Measurements from ENCODE around the gene RAB24. TPM values are rescaled to one million over a fixed set of nuclear protein-coding genes. Genes with fewer than 3 reads are reported as not detected.

The RAB24 gene
- total RNA-seq, 2 donors from 2014 or later, result 79.1 to 92.0 TPM

DNA sequence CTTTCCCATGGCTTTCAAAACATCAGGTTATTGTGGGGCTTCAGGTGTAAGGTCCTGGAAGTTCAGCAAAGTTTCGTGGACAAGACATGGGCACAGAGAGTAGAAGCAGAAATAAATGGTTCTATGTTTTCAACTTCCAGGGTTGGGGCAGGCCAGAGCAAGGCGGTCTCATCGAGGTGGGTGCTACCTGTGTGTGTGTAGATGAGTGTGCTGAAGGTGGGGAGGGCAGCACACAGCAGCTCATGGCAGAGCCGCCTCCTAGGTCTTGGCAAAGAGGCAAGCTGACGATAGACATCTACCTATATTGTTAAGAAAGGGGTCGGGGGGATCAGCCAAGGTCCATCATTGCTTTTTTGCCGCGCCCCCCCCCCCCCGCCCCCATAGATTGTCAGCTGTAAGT lies 3.8 kb downstream of the RAB24 start:
- Histone ChIP-seq H3K9me3 (no peaks in the 10 kb centered on the region), H3K4me3 (no peak overlapping the region), H3K27me3 (no peaks in the 10 kb centered on the region), H3K27ac (peak overlapping the region in 2 of 4 donors; percentile 8 to 90), H3K36me3 (replicated peaks in 1 of 2; ENCODE audit: insufficient read depth in 1 of 2, low read depth in 2 of 2) (peaks cover 4 to 5% of the 10 kb centered on the region in 2 donors), H3K4me1 (peaks cover 46% of the 10 kb centered on the region)
- TF ChIP-seq POLR2A (IDR thresholded peaks at IDR 0.05), result no peak
- TF ChIP-seq, protein P1, sequence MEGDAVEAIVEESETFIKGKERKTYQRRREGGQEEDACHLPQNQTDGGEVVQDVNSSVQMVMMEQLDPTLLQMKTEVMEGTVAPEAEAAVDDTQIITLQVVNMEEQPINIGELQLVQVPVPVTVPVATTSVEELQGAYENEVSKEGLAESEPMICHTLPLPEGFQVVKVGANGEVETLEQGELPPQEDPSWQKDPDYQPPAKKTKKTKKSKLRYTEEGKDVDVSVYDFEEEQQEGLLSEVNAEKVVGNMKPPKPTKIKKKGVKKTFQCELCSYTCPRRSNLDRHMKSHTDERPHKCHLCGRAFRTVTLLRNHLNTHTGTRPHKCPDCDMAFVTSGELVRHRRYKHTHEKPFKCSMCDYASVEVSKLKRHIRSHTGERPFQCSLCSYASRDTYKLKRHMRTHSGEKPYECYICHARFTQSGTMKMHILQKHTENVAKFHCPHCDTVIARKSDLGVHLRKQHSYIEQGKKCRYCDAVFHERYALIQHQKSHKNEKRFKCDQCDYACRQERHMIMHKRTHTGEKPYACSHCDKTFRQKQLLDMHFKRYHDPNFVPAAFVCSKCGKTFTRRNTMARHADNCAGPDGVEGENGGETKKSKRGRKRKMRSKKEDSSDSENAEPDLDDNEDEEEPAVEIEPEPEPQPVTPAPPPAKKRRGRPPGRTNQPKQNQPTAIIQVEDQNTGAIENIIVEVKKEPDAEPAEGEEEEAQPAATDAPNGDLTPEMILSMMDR (IDR thresholded peaks at IDR 0.05), result no peak
- intact Hi-C loops (cut with DNase I), result no loop called here
- DNase-seq (no peak), ATAC-seq (no peak)
- 70 to 73% methylated on average over 7 to 9 of the region's 9 CpGs for WGBS, 2 donors

GRCh38 chr5:177297922-177298321 lies 5.6 kb downstream of the RAB24 start:
- Histone ChIP-seq H3K27me3 (no peaks in the 10 kb centered on the region), H3K27ac (peak overlapping the region in 1 of 4 donors; percentile 1), H3K36me3 (replicated peaks in 1 of 2; ENCODE audit: insufficient read depth in 1 of 2, low read depth in 2 of 2) (peaks cover 10 to 19% of the 10 kb centered on the region in 2 donors), H3K4me3 (no peak overlapping the region), H3K4me1 (peaks cover 39% of the 10 kb centered on the region), H3K9me3 (no peaks in the 10 kb centered on the region)
- WGBS, 2 donors, result 91 to 97% methylated on average over 2 of the region's 2 CpGs
- TF ChIP-seq, protein P1 (IDR thresholded peaks at IDR 0.05), result no peak
- TF ChIP-seq POLR2A (IDR thresholded peaks at IDR 0.05), result no peak
- DNase-seq, result no peak
- no peak for ATAC-seq
- intact Hi-C loops (cut with DNase I), result no loop called here

- H3K4me3 ChIP-seq, result no peak overlapping the region
- H3K4me1 ChIP-seq, result peaks cover 26% of the 10 kb centered on the region
- TF ChIP-seq POLR2A (IDR thresholded peaks at IDR 0.05), result no peak
- TF ChIP-seq, protein P1 (IDR thresholded peaks at IDR 0.05), result no peak
- H3K27me3 ChIP-seq, result no peaks in the 10 kb centered on the region
- WGBS, 2 donors, result 42 to 45% methylated on average over 4 of the region's 4 CpGs
- no peaks in the 10 kb centered on the region for H3K9me3 ChIP-seq
- peaks cover 15 to 23% of the 10 kb centered on the region in 2 donors for H3K36me3 ChIP-seq (replicated peaks in 1 of 2; ENCODE audit: insufficient read depth in 1 of 2, low read depth in 2 of 2)
- peak overlapping the region in 3 of 4 donors; percentile 3 to 36 (median 22) for H3K27ac ChIP-seq
- ATAC-seq (no peak), DNase-seq (no peak)
- intact Hi-C loops (cut with DNase I), result no loop called here
Observed at GRCh38 chr5:177296581-177296980, 6.9 kb downstream of the RAB24 start.

- Histone ChIP-seq H3K27ac (peak overlapping the region in 2 of 4 donors; percentile 3 to 36), H3K4me3 (no peak overlapping the region), H3K36me3 (replicated peaks in 1 of 2; ENCODE audit: insufficient read depth in 1 of 2, low read depth in 2 of 2) (peaks cover 15 to 23% of the 10 kb centered on the region in 2 donors), H3K27me3 (no peaks in the 10 kb centered on the region), H3K9me3 (no peaks in the 10 kb centered on the region), H3K4me1 (peaks cover 20% of the 10 kb centered on the region)
- WGBS, 2 donors, result 74 to 88% methylated on average over 5 to 9 of the region's 9 CpGs
- ATAC-seq, result no peak
- no peak for DNase-seq
- intact Hi-C loops (cut with DNase I), result no loop called here
- no peak for TF ChIP-seq POLR2A (IDR thresholded peaks at IDR 0.05)
- TF ChIP-seq, protein P1 (IDR thresholded peaks at IDR 0.05), result no peak
Observed at GRCh38 chr5:177295924-177296323, 7.6 kb downstream of the RAB24 start.

DNA sequence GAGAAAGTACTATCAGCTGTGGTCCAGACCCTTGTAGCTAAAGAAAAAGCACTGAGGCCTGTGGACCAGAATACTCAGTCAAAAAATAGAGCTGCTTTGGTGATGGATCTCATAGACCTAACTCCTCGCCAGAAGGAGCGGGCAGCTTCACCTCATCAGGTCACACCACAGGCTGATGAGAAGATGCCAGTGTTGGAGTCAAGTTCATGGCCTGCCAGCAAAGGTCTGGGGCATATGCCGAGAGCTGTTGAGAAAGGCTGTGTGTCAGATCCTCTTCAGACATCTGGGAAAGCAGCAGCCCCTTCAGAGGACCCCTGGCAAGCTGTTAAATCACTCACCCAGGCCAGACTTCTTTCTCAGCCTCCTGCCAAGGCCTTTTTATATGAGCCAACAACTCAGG lies 8.9 kb downstream of the RAB24 start:
- Histone ChIP-seq H3K4me1 (peaks cover 10% of the 10 kb centered on the region), H3K36me3 (replicated peaks in 1 of 2; ENCODE audit: insufficient read depth in 1 of 2, low read depth in 2 of 2) (peaks cover 15 to 23% of the 10 kb centered on the region in 2 donors), H3K9me3 (no peaks in the 10 kb centered on the region), H3K27me3 (no peaks in the 10 kb centered on the region), H3K4me3 (no peak overlapping the region), H3K27ac (no peak overlapping the region)
- no peak for TF ChIP-seq POLR2A (IDR thresholded peaks at IDR 0.05)
- TF ChIP-seq, protein P1 (IDR thresholded peaks at IDR 0.05), result no peak
- ATAC-seq (no peak), DNase-seq (no peak)
- 90 to 97% methylated on average over 3 of the region's 3 CpGs for WGBS, 2 donors
- intact Hi-C loops (cut with DNase I), result no loop called here
